HepG2 (cell line): ENCODE measurements around the gene FBXO7. TPM values are rescaled to one million over a fixed set of nuclear protein-coding genes. Genes with fewer than 3 reads are reported as not detected.

Experiments used
- ADNP ChIP-seq: sonication (generic); formaldehyde crosslinking; IDR thresholded peaks from 2 replicates; pipeline ENCODE4 v1.4.0; 2020; ENCODE audit warnings: missing genetic modification reagents
- ARNTL ChIP-seq: sonication (generic); formaldehyde crosslinking; IDR thresholded peaks from 2 replicates; pipeline ENCODE4 v1.4.0; 2020; ENCODE audit warnings: mild to moderate bottlenecking, missing genetic modification reagents
- ATF2 ChIP-seq: sonication (generic); formaldehyde crosslinking; IDR thresholded peaks from 2 replicates; pipeline ENCODE4 v1.4.0; 2020; ENCODE audit warnings: missing genetic modification reagents
- BRF2 ChIP-seq: sonication (generic); formaldehyde crosslinking; IDR thresholded peaks from 2 replicates; pipeline ENCODE4 v1.8.1; 2022; ENCODE audit warnings: mild to moderate bottlenecking, missing genetic modification reagents
- CREM ChIP-seq, 2 experiments: sonication (generic) in 1 of 2; formaldehyde crosslinking in 1 of 2; IDR thresholded peaks; 2 replicates each; pipeline versions ENCODE4 v1.4.0 to v1.6.1; 2016 to 2020; ENCODE audit warnings: antibody characterized with exemption in 1 of 2, mild to moderate bottlenecking in 1 of 2, missing genetic modification reagents in 1 of 2
- FOXK2 ChIP-seq: fragments of 450-650 bp; IDR thresholded peaks from 2 replicates; pipeline ENCODE4 v1.6.1; 2016
- HIVEP1 ChIP-seq: sonication (generic); formaldehyde crosslinking; IDR thresholded peaks from 2 replicates; pipeline ENCODE4 v1.4.0; 2020; ENCODE audit warnings: mild to moderate bottlenecking, missing genetic modification reagents
- IKZF4 ChIP-seq: sonication (generic); formaldehyde crosslinking; IDR thresholded peaks from 2 replicates; pipeline ENCODE4 v1.5.1; 2020; ENCODE audit warnings: borderline replicate concordance, mild to moderate bottlenecking, low read depth, missing genetic modification reagents; ENCODE audit errors: not compliant biosample characterization
- KAT7 ChIP-seq: IDR thresholded peaks from 2 replicates; pipeline ENCODE4 v1.6.1; 2018; ENCODE audit warnings: borderline replicate concordance, missing compliant biosample characterization
- MAZ ChIP-seq, 2 experiments: sonication (generic) in 1 of 2; formaldehyde crosslinking in 1 of 2; IDR thresholded peaks; 2 replicates each; pipeline versions ENCODE4 v1.5.0 to v1.6.1; 2012 to 2020; ENCODE audit warnings: low read depth in 2 of 2, mild to moderate bottlenecking in 2 of 2, borderline replicate concordance in 1 of 2, improper control_type of control experiment in 1 of 2, low read length in 1 of 2, missing genetic modification reagents in 1 of 2, moderate library complexity in 1 of 2
- MXD1 ChIP-seq: sonication (generic); formaldehyde crosslinking; IDR thresholded peaks from 2 replicates; pipeline ENCODE4 v1.4.0; 2020; ENCODE audit warnings: mild to moderate bottlenecking, missing genetic modification reagents
- PRPF4 ChIP-seq: fragments of 200-400 bp; formaldehyde crosslinking; IDR thresholded peaks from 2 replicates; pipeline ENCODE4 v1.6.1; 2016; ENCODE audit warnings: low read length, low read depth; ENCODE audit not compliant: poor library complexity, severe bottlenecking
- RFX3 ChIP-seq: IDR thresholded peaks from 2 replicates; pipeline ENCODE4 v1.6.1; 2016; ENCODE audit warnings: missing biosample characterization, missing genetic modification reagents
- SMAD3 ChIP-seq: sonication (generic); formaldehyde crosslinking; IDR thresholded peaks from 2 replicates; pipeline ENCODE4 v1.4.0; 2020; ENCODE audit warnings: missing genetic modification reagents
- TBX2 ChIP-seq: sonication (generic); formaldehyde crosslinking; IDR thresholded peaks from 2 replicates; pipeline ENCODE4 v1.5.0; 2020; ENCODE audit warnings: missing genetic modification reagents, mild to moderate bottlenecking, borderline replicate concordance
- USF2 ChIP-seq, 2 experiments: sonication (generic) in 1 of 2; formaldehyde crosslinking in 1 of 2; IDR thresholded peaks; 2 replicates each; pipeline versions ENCODE4 v1.5.1 to v1.6.1; 2011 to 2020; ENCODE audit warnings: borderline replicate concordance in 1 of 2, low read depth in 1 of 2, low read length in 1 of 2, mild to moderate bottlenecking in 1 of 2, missing genetic modification reagents in 1 of 2, moderate library complexity in 1 of 2
- ZC3H13 ChIP-seq: sonication (generic); formaldehyde crosslinking; IDR thresholded peaks from 2 replicates; pipeline ENCODE4 v1.8.1; 2023; ENCODE audit warnings: mild to moderate bottlenecking, missing genetic modification reagents, moderate library complexity
- ZNF224 ChIP-seq: sonication (generic); formaldehyde crosslinking; IDR thresholded peaks from 2 replicates; pipeline ENCODE4 v1.5.0; 2020; ENCODE audit warnings: mild to moderate bottlenecking, missing genetic modification reagents
- ZNF292 ChIP-seq: sonication (generic); formaldehyde crosslinking; IDR thresholded peaks from 2 replicates; pipeline ENCODE4 v1.8.1; 2022; ENCODE audit warnings: mild to moderate bottlenecking, low read depth, missing genetic modification reagents, borderline replicate concordance
- ZNF30 ChIP-seq: sonication (generic); formaldehyde crosslinking; IDR thresholded peaks from 2 replicates; pipeline ENCODE4 v1.5.0; 2020; ENCODE audit warnings: mild to moderate bottlenecking, missing genetic modification reagents
- ZNF556 ChIP-seq: sonication (generic); formaldehyde crosslinking; IDR thresholded peaks from 2 replicates; pipeline ENCODE4 v1.4.0; 2020; ENCODE audit warnings: mild to moderate bottlenecking, missing genetic modification reagents, borderline replicate concordance
- ZNF713 ChIP-seq: sonication (generic); formaldehyde crosslinking; IDR thresholded peaks from 2 replicates; pipeline ENCODE4 v1.4.0; 2020; ENCODE audit warnings: mild to moderate bottlenecking, missing genetic modification reagents
- ZNF790 ChIP-seq: sonication (generic); formaldehyde crosslinking; IDR thresholded peaks from 2 replicates; pipeline ENCODE4 v1.8.0; 2022; ENCODE audit warnings: missing genetic modification reagents, mild to moderate bottlenecking, borderline replicate concordance
- polyA plus RNA-seq, 8 experiments: library from polyadenylated mRNA; depleted of rRNA in 3 of 8; stranded (reverse) in 7 of 8; unstranded in 1 of 8; fragments of >200 nt; fragmentation: Illumina TruSeq in 4 of 8; extraction: Trizol in 4 of 8; gene quantifications; 2 replicates each; pipeline versions ENCODE4 v1.2.1 to v1.2.3, GENCODE V29; 2011 to 2016; ENCODE audit warnings: low read depth in 4 of 8, missing spikeins in 1 of 8, mixed read lengths in 1 of 8; ENCODE audit not compliant: insufficient read depth in 1 of 8
- total RNA-seq, 5 experiments: library from RNA; depleted of rRNA; stranded (reverse); fragments of >200 nt; fragmentation: Illumina TruSeq; extraction: Trizol; gene quantifications; 2 replicates each; pipeline ENCODE4 v1.2.3, GENCODE V29; 2016; ENCODE audit warnings: low read depth in 1 of 5

FBXO7 gene
- total and polyA plus RNA-seq, 2 of the 13 experiments (the other 11 are each of a cell fraction or from before 2014, with no cell fraction given), result 105 to 172 TPM

GRCh38 chr22:32474635-32475467, at the start of gene FBXO7 (continued):
- TF ChIP-seq MXD1 (CRISPR knock-in tag), result peak; percentile 71
- TF ChIP-seq ZNF556 (CRISPR knock-in tag), result 0 out of 2 replicates have a peak, but pooled peaks have one; percentile 27
- TF ChIP-seq USF2 (IDR thresholded peaks at IDR 0.05; ENCODE audit: low read depth, low read length), result no peak
- TF ChIP-seq USF2 (CRISPR knock-in tag; IDR thresholded peaks at IDR 0.05; ENCODE audit: borderline replicate concordance), result no peak
- 0 out of 2 replicates have a peak, but pooled peaks have one; percentile 7 for TF ChIP-seq ATF2 (CRISPR knock-in tag)
- no peak for TF ChIP-seq FOXK2
- TF ChIP-seq BRF2, result peak; percentile 63; the same call in 1 of the 2 replicates
- peak; percentile 18; the same call in 1 of the 2 replicates for TF ChIP-seq MAZ (IDR thresholded peaks at IDR 0.05; ENCODE audit: borderline replicate concordance, low read depth, low read length)
- peak; percentile 69; the same call in 1 of the 2 replicates for TF ChIP-seq MAZ (CRISPR knock-in tag; IDR thresholded peaks at IDR 0.05; ENCODE audit: low read depth)
- TF ChIP-seq TBX2, result peak; percentile 73
- TF ChIP-seq PRPF4, result no peak
- TF ChIP-seq SMAD3 (CRISPR knock-in tag), result no peak
- TF ChIP-seq ZNF292 (CRISPR knock-in tag), result no peak
- no peak for TF ChIP-seq RFX3 (CRISPR knock-in tag)
- no peak for TF ChIP-seq CREM (IDR thresholded peaks at IDR 0.05)
- TF ChIP-seq CREM (CRISPR knock-in tag; IDR thresholded peaks at IDR 0.05), result no peak
- no peak for TF ChIP-seq ADNP (CRISPR knock-in tag)
- no peak for TF ChIP-seq IKZF4 (CRISPR knock-in tag)
- no peak for TF ChIP-seq ZNF713 (CRISPR knock-in tag)
- 0 out of 2 replicates have a peak, but pooled peaks have one; percentile 50 for TF ChIP-seq ZNF224 (CRISPR knock-in tag)
- peak; percentile 92 for TF ChIP-seq ZNF790
- peak; percentile 71 for TF ChIP-seq ARNTL (CRISPR knock-in tag)
- peak; percentile 71; the same call in 1 of the 2 replicates for TF ChIP-seq KAT7 (CRISPR knock-in tag)
- no peak for TF ChIP-seq ZC3H13 (CRISPR knock-in tag)
- no peak for TF ChIP-seq ZNF30 (CRISPR knock-in tag)
- no peak; the same call in none of the 2 replicates for TF ChIP-seq HIVEP1 (CRISPR knock-in tag)
